ENCODE data around the gene FJX1. TPM values are rescaled to one million over a fixed set of nuclear protein-coding genes. Genes with fewer than 3 reads are reported as not detected.

Gene FJX1
- total RNA-seq, 4 donors from 2014 or later, result not detected

DNA sequence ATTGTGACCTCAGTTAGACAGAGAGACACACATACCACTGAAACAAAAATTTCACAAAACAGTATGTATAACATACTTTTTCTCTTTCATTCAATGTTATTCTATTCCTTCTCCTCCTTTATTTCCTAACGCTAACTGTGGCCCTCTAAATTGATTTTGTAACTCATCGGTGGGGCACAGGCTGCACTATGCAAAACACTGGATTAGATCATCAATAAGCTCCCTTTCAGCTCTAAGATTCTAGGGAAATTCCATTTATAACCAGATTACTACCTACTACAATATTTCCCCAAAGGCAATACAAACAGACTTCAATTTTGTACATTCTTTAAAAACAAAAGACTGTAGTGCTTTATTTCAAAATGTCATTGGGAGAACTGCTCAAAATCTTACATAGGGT, 6.1 kb downstream of the FJX1 start:
- no peak for TF ChIP-seq POLR2A (IDR thresholded peaks at IDR 0.05)
- TF ChIP-seq, protein P1, sequence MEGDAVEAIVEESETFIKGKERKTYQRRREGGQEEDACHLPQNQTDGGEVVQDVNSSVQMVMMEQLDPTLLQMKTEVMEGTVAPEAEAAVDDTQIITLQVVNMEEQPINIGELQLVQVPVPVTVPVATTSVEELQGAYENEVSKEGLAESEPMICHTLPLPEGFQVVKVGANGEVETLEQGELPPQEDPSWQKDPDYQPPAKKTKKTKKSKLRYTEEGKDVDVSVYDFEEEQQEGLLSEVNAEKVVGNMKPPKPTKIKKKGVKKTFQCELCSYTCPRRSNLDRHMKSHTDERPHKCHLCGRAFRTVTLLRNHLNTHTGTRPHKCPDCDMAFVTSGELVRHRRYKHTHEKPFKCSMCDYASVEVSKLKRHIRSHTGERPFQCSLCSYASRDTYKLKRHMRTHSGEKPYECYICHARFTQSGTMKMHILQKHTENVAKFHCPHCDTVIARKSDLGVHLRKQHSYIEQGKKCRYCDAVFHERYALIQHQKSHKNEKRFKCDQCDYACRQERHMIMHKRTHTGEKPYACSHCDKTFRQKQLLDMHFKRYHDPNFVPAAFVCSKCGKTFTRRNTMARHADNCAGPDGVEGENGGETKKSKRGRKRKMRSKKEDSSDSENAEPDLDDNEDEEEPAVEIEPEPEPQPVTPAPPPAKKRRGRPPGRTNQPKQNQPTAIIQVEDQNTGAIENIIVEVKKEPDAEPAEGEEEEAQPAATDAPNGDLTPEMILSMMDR (IDR thresholded peaks at IDR 0.05), result no peak
- DNase-seq, result no peak
- H3K4me1 ChIP-seq, result peaks cover 0 to 11% (median 7%) of the 10 kb centered on the region in 4 donors
- no peaks in the 10 kb centered on the region for H3K9me3 ChIP-seq
- H3K27ac ChIP-seq, result no peak overlapping the region
- no peaks in the 10 kb centered on the region for H3K36me3 ChIP-seq
- H3K4me3 ChIP-seq, result no peak overlapping the region
- peaks cover 0 to 6% of the 10 kb centered on the region in 2 donors for H3K27me3 ChIP-seq

- TF ChIP-seq, protein P1 (IDR thresholded peaks at IDR 0.05), result no peak
- no peak for TF ChIP-seq POLR2A (IDR thresholded peaks at IDR 0.05)
- H3K36me3 ChIP-seq, result no peaks in the 10 kb centered on the region
- peaks cover 0 to 2% of the 10 kb centered on the region in 2 donors for H3K27me3 ChIP-seq
- no peaks in the 10 kb centered on the region for H3K9me3 ChIP-seq
- DNase-seq, result no peak
- no peak overlapping the region for H3K4me3 ChIP-seq
- H3K27ac ChIP-seq, result no peak overlapping the region
- peaks cover 0 to 7% (median 2%) of the 10 kb centered on the region in 4 donors for H3K4me1 ChIP-seq
Measured at GRCh38 chr11:35624781-35625180, 6.5 kb downstream of the FJX1 start.

GRCh38 chr11:35626501-35626900, 8.2 kb downstream of the FJX1 start:
- H3K27me3 ChIP-seq, result no peaks in the 10 kb centered on the region
- H3K4me3 ChIP-seq, result no peak overlapping the region
- no peaks in the 10 kb centered on the region for H3K9me3 ChIP-seq
- no peak for DNase-seq
- no peaks in the 10 kb centered on the region for H3K4me1 ChIP-seq
- TF ChIP-seq, protein P1 (IDR thresholded peaks at IDR 0.05), result no peak
- TF ChIP-seq POLR2A (IDR thresholded peaks at IDR 0.05), result no peak
- no peak overlapping the region for H3K27ac ChIP-seq
- no peaks in the 10 kb centered on the region for H3K36me3 ChIP-seq

- H3K36me3 ChIP-seq, result no peaks in the 10 kb centered on the region
- TF ChIP-seq, protein P1 (IDR thresholded peaks at IDR 0.05), result no peak
- TF ChIP-seq POLR2A (IDR thresholded peaks at IDR 0.05), result no peak
- H3K9me3 ChIP-seq, result no peaks in the 10 kb centered on the region
- H3K27ac ChIP-seq, result no peak overlapping the region
- no peaks in the 10 kb centered on the region for H3K27me3 ChIP-seq
- DNase-seq, result no peak
- H3K4me3 ChIP-seq, result no peak overlapping the region
- H3K4me1 ChIP-seq, result no peaks in the 10 kb centered on the region
Measured at GRCh38 chr11:35629511-35629910, 11.3 kb downstream of the FJX1 start.

DNA sequence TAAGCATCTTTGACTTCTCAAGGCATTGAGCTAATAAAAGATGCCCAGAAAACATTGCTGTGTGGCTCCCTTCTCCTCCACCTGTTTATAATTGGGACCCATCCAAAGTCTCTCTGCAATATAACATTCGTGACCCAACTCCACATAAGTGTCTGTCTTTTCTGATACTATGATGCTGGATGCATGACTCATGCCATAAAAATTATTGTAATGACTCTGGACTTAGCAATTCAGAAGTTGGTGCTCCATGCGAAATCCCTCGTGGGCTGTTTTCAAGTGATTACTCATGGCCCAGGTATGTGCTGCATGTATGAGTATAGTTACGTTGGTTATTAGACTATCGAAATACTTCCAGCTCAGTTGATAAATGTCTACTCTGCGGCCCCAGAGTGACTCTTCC, 11.7 kb downstream of the FJX1 start:
- Histone ChIP-seq H3K27me3 (no peaks in the 10 kb centered on the region), H3K4me1 (no peaks in the 10 kb centered on the region), H3K9me3 (no peaks in the 10 kb centered on the region), H3K27ac (no peak overlapping the region), H3K36me3 (no peaks in the 10 kb centered on the region), H3K4me3 (no peak overlapping the region)
- TF ChIP-seq POLR2A (IDR thresholded peaks at IDR 0.05), result no peak
- TF ChIP-seq, protein P1 (IDR thresholded peaks at IDR 0.05), result no peak
- no peak for DNase-seq

DNA sequence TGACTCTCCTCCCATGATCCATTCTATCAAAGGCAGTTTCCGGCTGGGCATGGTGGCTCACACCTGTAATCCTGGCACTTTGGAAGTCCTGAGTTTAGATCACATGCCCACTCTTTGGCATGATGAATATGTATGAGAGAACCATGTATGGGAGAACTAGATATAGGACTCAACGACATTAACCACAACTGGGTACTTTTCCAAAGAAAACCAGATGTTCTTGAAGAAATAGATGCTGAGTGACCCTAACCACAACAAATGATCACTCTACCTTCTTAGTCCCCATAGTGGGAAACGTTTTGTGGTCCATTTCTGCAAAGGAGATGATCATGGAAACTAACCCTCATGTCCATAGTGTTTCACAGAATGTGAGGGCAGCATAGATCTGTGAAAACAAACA, 13.6 kb downstream of the FJX1 start:
- no peak overlapping the region for H3K4me3 ChIP-seq
- no peak for TF ChIP-seq POLR2A (IDR thresholded peaks at IDR 0.05)
- TF ChIP-seq, protein P1 (IDR thresholded peaks at IDR 0.05), result no peak
- H3K4me1 ChIP-seq, result no peaks in the 10 kb centered on the region
- no peaks in the 10 kb centered on the region for H3K9me3 ChIP-seq
- no peak overlapping the region for H3K27ac ChIP-seq
- DNase-seq, result no peak
- no peaks in the 10 kb centered on the region for H3K27me3 ChIP-seq
- no peaks in the 10 kb centered on the region for H3K36me3 ChIP-seq

All from Peyer's patch (tissue), 4 donors.